PFSK-1 (cell line): ENCODE results near the gene TCF4.

ENCODE experiments used
- FOXP2 ChIP-seq: optimal IDR thresholded peaks from 2 replicates; pipeline ENCODE3; 2011; ENCODE audit warnings: borderline replicate concordance, control low read depth, inconsistent platforms; ENCODE audit not compliant: insufficient read depth; ENCODE audit errors: extremely low read length, extremely low read depth
- POLR2AphosphoS5 ChIP-seq: IDR thresholded peaks from 2 replicates; pipeline ENCODE4 v1.6.1; 2012; ENCODE audit warnings: low read depth, mild to moderate bottlenecking, control low read depth, low read length, moderate library complexity
- REST ChIP-seq, 2 experiments: IDR thresholded peaks; 2 replicates each; pipeline versions ENCODE4 v1.6.1 to v1.8.0; 2011 to 2012; ENCODE audit warnings: low read depth in 2 of 2, low read length in 2 of 2, control low read depth in 1 of 2, inconsistent platforms in 1 of 2, mild to moderate bottlenecking in 1 of 2, moderate library complexity in 1 of 2; ENCODE audit not compliant: insufficient read depth in 1 of 2
- SIN3A ChIP-seq: IDR thresholded peaks from 2 replicates; pipeline ENCODE4 v1.6.1; 2012; ENCODE audit warnings: mild to moderate bottlenecking, low read length, moderate library complexity, borderline replicate concordance; ENCODE audit not compliant: insufficient read depth
- TAF1 ChIP-seq: IDR thresholded peaks from 2 replicates; pipeline ENCODE4 v1.6.1; 2012; ENCODE audit warnings: low read length, control low read depth, borderline replicate concordance; ENCODE audit not compliant: insufficient read depth

TCF4 gene

GRCh38 chr18:55511277-55511676 lies 76.7 kb downstream of the TCF4 start:
- TF ChIP-seq FOXP2 (no peak), REST (IDR thresholded peaks at IDR 0.05; ENCODE audit: insufficient read depth in 1 of 2, low read depth in 2 of 2, low read length in 2 of 2) (no peak), TAF1 (no peak), SIN3A (no peak), POLR2AphosphoS5 (no peak)

GRCh38 chr18:55510809-55511208 lies 77.2 kb downstream of the TCF4 start:
- TF ChIP-seq FOXP2: peak; percentile 34
- TF ChIP-seq TAF1: no peak
- TF ChIP-seq POLR2AphosphoS5: no peak; the same call in 1 of the 2 replicates
- peak; percentile 74; the same call in 1 of the 2 replicates for TF ChIP-seq SIN3A
- peak in 1 of 2 experiments; percentile 70; a peak in 2 of 4 replicates for TF ChIP-seq REST (IDR thresholded peaks at IDR 0.05; ENCODE audit: insufficient read depth in 1 of 2, low read depth in 2 of 2, low read length in 2 of 2)

- TF ChIP-seq TAF1 (no peak), SIN3A (no peak), POLR2AphosphoS5 (no peak), REST (IDR thresholded peaks at IDR 0.05; ENCODE audit: insufficient read depth in 1 of 2, low read depth in 2 of 2, low read length in 2 of 2) (no peak), FOXP2 (no peak)
Measured at GRCh38 chr18:55509631-55510324, 78.2 kb downstream of the TCF4 start.

GRCh38 chr18:55508651-55509050 lies 79.3 kb downstream of the TCF4 start:
- no peak for TF ChIP-seq TAF1
- TF ChIP-seq FOXP2: no peak
- no peak for TF ChIP-seq POLR2AphosphoS5
- TF ChIP-seq REST (IDR thresholded peaks at IDR 0.05; ENCODE audit: insufficient read depth in 1 of 2, low read depth in 2 of 2, low read length in 2 of 2): no peak
- TF ChIP-seq SIN3A: no peak

GRCh38 chr18:55506074-55506473 lies 81.9 kb downstream of the TCF4 start:
- TF ChIP-seq POLR2AphosphoS5 (no peak), FOXP2 (no peak), REST (IDR thresholded peaks at IDR 0.05; ENCODE audit: insufficient read depth in 1 of 2, low read depth in 2 of 2, low read length in 2 of 2) (no peak), SIN3A (no peak), TAF1 (no peak)
